A673 (cell line): ENCODE measurements around the gene PDXDC1.
"Not testable (repeated sequence)": the region's sequence is repeated elsewhere in the genome, so short reads cannot be mapped to it uniquely, and the experiment has no call there.

Experiments used
- EZH2 ChIP-seq: fragments of 200-600 bp; sonication (generic); IDR thresholded peaks from 2 replicates; pipeline ENCODE4 v1.6.1; 2017; ENCODE audit warnings: borderline replicate concordance, low read depth, mild to moderate bottlenecking, mixed read lengths, antibody characterized with exemption, low read length; ENCODE audit not compliant: poor library complexity, severe bottlenecking
- TF ChIP-seq, protein P1 (sequence below): fragments of 300-800, 200-600 bp; sonication (generic); conservative IDR thresholded peaks from 2 replicates; pipeline ENCODE4 v1.5.1; 2017; ENCODE audit warnings: low read depth, mild to moderate bottlenecking, antibody characterized with exemption, low read length, moderate library complexity, mixed read lengths

DNA sequence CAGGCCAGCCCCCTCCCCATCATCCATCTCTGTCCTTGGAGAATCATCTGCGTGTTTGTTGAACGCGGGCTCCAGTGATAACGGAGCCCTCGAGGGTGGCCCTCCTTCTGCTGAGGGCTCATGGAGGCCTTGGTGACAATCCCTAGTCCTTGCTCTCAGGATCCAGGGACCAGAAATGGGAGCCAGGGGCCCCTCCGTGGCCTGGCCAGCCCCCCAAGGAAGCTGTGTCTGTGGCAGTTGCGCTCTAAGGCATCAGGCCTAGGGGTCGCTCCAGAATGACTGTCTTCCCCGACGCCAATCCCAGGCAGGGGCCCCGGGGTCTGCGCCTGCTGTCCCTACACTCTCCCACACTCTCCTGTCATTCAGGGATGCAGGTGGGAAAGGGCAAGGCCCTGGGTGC is 174.4 kb downstream of the PDXDC1 start:
- TF ChIP-seq, protein P1, sequence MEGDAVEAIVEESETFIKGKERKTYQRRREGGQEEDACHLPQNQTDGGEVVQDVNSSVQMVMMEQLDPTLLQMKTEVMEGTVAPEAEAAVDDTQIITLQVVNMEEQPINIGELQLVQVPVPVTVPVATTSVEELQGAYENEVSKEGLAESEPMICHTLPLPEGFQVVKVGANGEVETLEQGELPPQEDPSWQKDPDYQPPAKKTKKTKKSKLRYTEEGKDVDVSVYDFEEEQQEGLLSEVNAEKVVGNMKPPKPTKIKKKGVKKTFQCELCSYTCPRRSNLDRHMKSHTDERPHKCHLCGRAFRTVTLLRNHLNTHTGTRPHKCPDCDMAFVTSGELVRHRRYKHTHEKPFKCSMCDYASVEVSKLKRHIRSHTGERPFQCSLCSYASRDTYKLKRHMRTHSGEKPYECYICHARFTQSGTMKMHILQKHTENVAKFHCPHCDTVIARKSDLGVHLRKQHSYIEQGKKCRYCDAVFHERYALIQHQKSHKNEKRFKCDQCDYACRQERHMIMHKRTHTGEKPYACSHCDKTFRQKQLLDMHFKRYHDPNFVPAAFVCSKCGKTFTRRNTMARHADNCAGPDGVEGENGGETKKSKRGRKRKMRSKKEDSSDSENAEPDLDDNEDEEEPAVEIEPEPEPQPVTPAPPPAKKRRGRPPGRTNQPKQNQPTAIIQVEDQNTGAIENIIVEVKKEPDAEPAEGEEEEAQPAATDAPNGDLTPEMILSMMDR: not testable (repeated sequence)
- TF ChIP-seq EZH2: not testable (repeated sequence)
